NB4 (cell line): ENCODE data around the gene HK3.

Experiments
- DNase-seq: peaks from one replicate; pipeline ENCODE4 v3.0.0; 2010; ENCODE audit warnings: low read depth
- H3K4me3 ChIP-seq: one replicate; pipeline ENCODE4 v1.5.1; 2011; ENCODE audit warnings: mild to moderate bottlenecking, low read depth, low read length, moderate library complexity
- CTCF ChIP-seq: IDR thresholded peaks from one replicate; pipeline ENCODE4 v1.5.1; 2012; ENCODE audit warnings: low read depth, low read length
- MYC ChIP-seq: IDR thresholded peaks from 2 replicates; pipeline ENCODE4 v1.6.1; 2011; ENCODE audit warnings: low read depth, low read length
- POLR2A ChIP-seq: IDR thresholded peaks from 2 replicates; pipeline ENCODE4 v1.6.1; 2011; ENCODE audit warnings: mild to moderate bottlenecking; ENCODE audit not compliant: insufficient read length; ENCODE audit errors: extremely low read depth
- TF ChIP-seq, protein P1 (sequence below): IDR thresholded peaks from 2 replicates; pipeline ENCODE4 v1.6.1; 2011; ENCODE audit warnings: low read depth, low read length

The HK3 gene

GRCh38 chr5:176853151-176853778 is 45.9 kb downstream of the HK3 start:
- TF ChIP-seq POLR2A = no peak
- TF ChIP-seq, protein P1, sequence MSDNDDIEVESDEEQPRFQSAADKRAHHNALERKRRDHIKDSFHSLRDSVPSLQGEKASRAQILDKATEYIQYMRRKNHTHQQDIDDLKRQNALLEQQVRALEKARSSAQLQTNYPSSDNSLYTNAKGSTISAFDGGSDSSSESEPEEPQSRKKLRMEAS = no peak
- no peak overlapping the region for H3K4me3 ChIP-seq
- no peak for DNase-seq

DNA sequence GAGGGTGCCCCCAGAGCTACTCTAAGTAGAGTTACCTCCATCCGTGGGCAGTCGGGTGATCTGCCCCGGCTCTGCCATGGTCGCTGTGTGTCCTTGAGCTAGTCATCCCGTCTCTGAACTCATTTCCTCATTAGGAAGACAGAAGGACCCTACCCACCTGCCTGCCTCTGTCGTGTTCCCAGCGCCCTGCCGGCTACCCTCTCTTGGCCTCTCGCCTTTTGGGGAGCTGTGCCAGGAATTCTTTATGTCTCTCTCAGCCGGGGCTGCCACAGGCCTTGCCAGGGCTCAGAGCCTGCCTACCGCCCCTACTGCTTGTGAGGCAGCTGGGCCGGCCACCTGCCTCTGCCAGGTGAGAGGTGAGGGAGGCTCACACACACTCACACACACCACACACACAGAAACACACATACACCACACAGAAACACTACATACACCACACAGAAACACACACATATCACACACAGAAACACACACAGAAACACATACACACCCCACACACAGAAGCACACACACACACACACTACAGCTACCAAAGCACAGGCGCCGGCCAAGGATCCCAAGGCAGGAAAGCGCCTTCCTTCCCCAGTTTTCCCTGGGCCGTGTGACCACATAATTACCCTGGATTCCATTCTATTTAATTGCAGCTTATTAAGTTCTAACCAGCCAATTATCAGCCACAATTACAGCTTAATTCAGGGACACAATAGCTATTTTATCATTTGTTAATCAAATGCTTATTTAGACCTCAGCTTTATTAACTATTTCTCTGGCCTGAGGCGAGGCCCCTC is 47.1 kb downstream of the HK3 start:
- no peak for TF ChIP-seq CTCF
- TF ChIP-seq, protein P1 = no peak
- no peak for TF ChIP-seq MYC
- no peak for TF ChIP-seq POLR2A
- H3K4me3 ChIP-seq = no peak overlapping the region

GRCh38 chr5:176851380-176851779 is 47.8 kb downstream of the HK3 start:
- DNase-seq = no peak
- TF ChIP-seq POLR2A = no peak
- TF ChIP-seq, protein P1 = no peak
- no peak for TF ChIP-seq MYC
- TF ChIP-seq CTCF = no peak
- no peak overlapping the region for H3K4me3 ChIP-seq

More for the DNA sequence above, 47.1 kb downstream of the HK3 start:
- no peak for DNase-seq

DNA sequence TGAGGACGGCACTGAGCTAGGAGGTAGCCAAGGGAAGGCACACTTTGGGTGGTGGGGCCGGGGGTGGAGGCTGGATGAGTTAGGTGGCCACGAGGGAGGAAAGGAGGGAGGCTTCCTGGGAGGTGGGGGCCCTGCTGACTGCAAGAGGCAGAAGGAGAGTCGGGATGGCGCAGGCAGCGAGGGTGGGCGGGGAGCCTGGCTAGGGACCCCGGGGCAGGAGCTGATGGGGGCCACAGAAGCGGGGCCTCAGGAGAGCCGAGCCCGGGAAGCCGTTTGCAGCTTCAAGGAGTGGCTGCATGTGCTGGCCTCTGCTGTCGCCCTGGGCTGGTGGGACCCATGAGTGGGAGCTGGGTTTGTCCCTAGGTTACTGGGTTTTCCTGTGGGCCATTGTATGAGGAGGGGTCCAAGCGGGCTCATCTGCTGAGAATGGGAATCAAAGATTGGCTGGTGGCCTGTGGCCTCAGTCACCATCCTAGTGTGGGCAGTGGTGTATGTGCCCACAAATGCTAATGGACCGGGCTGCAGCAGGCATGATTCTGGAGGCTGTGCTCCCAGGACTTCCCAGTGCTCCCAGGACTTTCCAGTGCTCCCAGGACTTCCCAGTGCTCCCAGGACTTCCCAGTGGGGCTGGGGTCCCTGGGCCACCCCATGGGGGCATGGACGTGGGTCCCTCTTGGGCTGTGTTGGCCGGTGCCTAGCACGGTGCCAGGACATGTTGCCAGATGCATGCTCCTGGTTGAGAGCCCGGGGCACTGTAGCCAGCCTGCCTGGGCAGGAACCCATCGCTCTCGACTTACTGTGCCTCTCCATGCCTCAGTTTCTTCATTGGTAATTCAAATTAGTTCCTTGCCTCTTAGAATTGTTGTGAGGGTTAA is 48.5 kb downstream of the HK3 start:
- no peak for DNase-seq
- no peak for TF ChIP-seq CTCF
- no peak for TF ChIP-seq MYC
- TF ChIP-seq, protein P1 = no peak
- TF ChIP-seq POLR2A = no peak

DNA sequence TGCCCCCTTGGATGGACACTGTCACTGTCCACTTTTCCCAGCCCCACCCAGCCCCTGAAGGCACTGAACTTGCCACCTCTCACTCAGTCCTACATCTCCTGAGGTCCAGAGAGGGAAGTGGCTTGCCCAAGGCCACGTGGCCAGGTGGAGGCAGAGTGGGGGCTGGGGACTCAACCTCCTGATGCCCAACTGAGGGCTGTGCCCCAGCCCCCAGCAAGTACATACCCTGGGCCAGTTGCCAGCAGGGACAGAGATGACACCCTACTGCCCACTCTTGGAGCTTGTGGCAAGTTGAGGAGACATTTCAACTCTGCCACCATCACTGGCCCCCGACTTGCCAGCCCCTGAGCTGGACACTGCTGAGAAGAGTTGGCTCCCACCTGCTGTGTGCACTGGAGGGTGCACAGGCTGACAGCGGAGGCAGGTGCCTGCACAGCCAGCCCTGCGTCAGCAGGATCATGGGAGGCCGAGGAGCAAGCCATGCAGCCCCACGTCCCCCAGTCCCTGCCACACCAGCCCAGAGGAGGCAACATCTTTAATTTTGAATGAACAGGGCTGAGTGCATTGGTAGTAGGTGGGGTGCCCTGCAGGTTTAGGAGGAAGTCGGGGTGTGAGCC is 49.4 kb downstream of the HK3 start:
- H3K4me3 ChIP-seq = no peak overlapping the region
- no peak for DNase-seq
- TF ChIP-seq POLR2A (no peak), MYC (no peak), CTCF (no peak)
- TF ChIP-seq, protein P1 = no peak

More for the DNA sequence above, 48.5 kb downstream of the HK3 start:
- no peak overlapping the region for H3K4me3 ChIP-seq
